Breast epithelium (tissue), 4 donors: ENCODE results near the gene KIF26B. TPM values are rescaled to one million over a fixed set of nuclear protein-coding genes. Genes with fewer than 3 reads are reported as not detected.

ENCODE experiments used
- DNase-seq, 2 donors: peaks; one replicate each; pipeline ENCODE4 v3.0.0-alpha.2; 2019; ENCODE audit warnings: low spot score in 2 of 2
- H3K27ac ChIP-seq, 2 donors: fragments of 200-600 bp; sonication (generic) in 1 of 2; one replicate each; pipeline ENCODE4 v1.5.1; 2016 to 2019; ENCODE audit warnings: mild to moderate bottlenecking in 1 of 2
- H3K27me3 ChIP-seq, 2 donors: fragments of 200-600 bp; sonication (generic) in 1 of 2; one replicate each; pipeline versions ENCODE4 v1.5.1 to v1.6.0; 2017 to 2019; ENCODE audit warnings: control low read depth in 1 of 2, mild to moderate bottlenecking in 1 of 2
- H3K36me3 ChIP-seq: fragments of 200-600 bp; one replicate; pipeline ENCODE4 v1.5.1; 2019
- H3K4me1 ChIP-seq, 2 donors: fragments of 200-600 bp; sonication (generic); one replicate each; pipeline ENCODE4 v1.5.1; 2016 to 2019; ENCODE audit warnings: control low read depth in 1 of 2
- H3K4me3 ChIP-seq, 3 donors: fragments of 200-600 bp; sonication (generic); 1 replicate in 2 of 3; 2 replicates in 1 of 3; pipeline ENCODE4 v1.5.1; 2016 to 2019; ENCODE audit warnings: mild to moderate bottlenecking in 3 of 3, moderate library complexity in 2 of 3
- H3K9me3 ChIP-seq, 2 donors: fragments of 200-600 bp; sonication (generic) in 1 of 2; one replicate each; pipeline ENCODE4 v1.5.1; 2016 to 2019; ENCODE audit warnings: control low read depth in 1 of 2
- POLR2A ChIP-seq: fragments of 450-650 bp; IDR thresholded peaks from one replicate; pipeline ENCODE4 v1.6.1; 2016; ENCODE audit warnings: antibody characterized with exemption, mild to moderate bottlenecking, moderate library complexity
- POLR2AphosphoS5 ChIP-seq, 3 donors: sonication (generic); formaldehyde crosslinking; IDR thresholded peaks; one replicate each; pipeline ENCODE4 v1.6.1; 2017; ENCODE audit warnings: antibody characterized with exemption in 3 of 3
- intact Hi-C: fragments of 100-400 bp; cut with DNase I; formaldehyde crosslinking; loops from one replicate; pipeline ENCODE4 v1.15.1; 2023; ENCODE audit warnings: low total_unique reads
- total RNA-seq, 3 donors: library from RNA; depleted of rRNA; stranded (reverse); fragments of >200 nt; gene quantifications; one replicate each; pipeline ENCODE4 v1.1.0, GENCODE V29; 2016
- TF ChIP-seq, protein P1 (sequence below), 3 donors: fragments of 450-650 bp; IDR thresholded peaks; one replicate each; pipeline ENCODE4 v1.5.1; 2016 to 2017; ENCODE audit warnings: antibody characterized with exemption in 3 of 3, mild to moderate bottlenecking in 3 of 3, moderate library complexity in 3 of 3

Gene KIF26B
- total RNA-seq, 3 donors from 2014 or later: 0.32 to 1.0 (median 0.33) TPM

DNA sequence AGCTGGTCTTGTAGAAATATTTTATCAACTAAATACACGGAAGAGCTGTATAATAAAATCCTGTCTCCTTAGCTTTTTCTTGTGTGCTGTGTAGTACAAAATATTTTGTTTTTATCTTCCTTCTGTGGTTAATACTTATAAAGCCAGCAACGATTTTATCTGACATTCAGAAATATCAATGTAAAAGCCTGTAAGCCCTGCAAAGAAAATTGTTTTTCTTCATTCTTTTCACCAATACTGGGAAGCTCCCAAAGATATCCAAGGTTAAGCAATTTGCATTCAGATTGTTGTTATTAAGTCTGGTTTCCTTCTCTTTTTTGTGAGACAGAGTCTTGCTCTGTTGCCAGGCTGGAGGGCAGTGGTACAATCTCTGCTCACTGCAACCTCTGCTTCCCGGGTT, 38.0 kb upstream of the KIF26B start:
- Histone ChIP-seq H3K27me3 (no peaks in the 10 kb centered on the region), H3K27ac (no peak overlapping the region), H3K4me1 (no peaks in the 10 kb centered on the region), H3K4me3 (no peak overlapping the region), H3K36me3 (no peaks in the 10 kb centered on the region), H3K9me3 (no peaks in the 10 kb centered on the region)
- no peak for TF ChIP-seq POLR2AphosphoS5 (IDR thresholded peaks at IDR 0.05)
- TF ChIP-seq POLR2A: no peak
- TF ChIP-seq, protein P1, sequence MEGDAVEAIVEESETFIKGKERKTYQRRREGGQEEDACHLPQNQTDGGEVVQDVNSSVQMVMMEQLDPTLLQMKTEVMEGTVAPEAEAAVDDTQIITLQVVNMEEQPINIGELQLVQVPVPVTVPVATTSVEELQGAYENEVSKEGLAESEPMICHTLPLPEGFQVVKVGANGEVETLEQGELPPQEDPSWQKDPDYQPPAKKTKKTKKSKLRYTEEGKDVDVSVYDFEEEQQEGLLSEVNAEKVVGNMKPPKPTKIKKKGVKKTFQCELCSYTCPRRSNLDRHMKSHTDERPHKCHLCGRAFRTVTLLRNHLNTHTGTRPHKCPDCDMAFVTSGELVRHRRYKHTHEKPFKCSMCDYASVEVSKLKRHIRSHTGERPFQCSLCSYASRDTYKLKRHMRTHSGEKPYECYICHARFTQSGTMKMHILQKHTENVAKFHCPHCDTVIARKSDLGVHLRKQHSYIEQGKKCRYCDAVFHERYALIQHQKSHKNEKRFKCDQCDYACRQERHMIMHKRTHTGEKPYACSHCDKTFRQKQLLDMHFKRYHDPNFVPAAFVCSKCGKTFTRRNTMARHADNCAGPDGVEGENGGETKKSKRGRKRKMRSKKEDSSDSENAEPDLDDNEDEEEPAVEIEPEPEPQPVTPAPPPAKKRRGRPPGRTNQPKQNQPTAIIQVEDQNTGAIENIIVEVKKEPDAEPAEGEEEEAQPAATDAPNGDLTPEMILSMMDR (IDR thresholded peaks at IDR 0.05): no peak
- DNase-seq: no peak
- intact Hi-C loops: no loop called here

DNA sequence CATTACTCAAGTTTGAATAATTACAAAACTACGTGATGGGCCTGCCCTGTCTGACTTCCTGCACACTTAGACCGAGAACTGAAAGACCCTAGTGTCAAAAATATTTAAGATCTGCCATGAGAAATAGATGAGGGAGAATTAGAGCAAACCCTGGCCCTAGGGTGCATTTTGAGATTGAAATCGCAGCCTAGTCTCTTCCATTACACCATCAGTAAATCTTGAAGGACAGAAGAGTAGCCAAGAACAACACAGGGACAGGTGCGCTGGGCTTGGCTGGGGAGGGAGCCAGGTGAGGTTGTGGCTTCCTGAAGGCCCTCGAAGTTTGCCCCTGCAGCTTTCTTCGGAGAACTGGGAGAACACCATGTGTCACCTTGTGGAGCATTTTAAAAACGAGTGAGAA, 36.7 kb upstream of the KIF26B start:
- H3K4me1 ChIP-seq: no peaks in the 10 kb centered on the region
- H3K27me3 ChIP-seq: no peaks in the 10 kb centered on the region
- DNase-seq: peak in 1 of 2 donors; percentile 60
- TF ChIP-seq, protein P1 (IDR thresholded peaks at IDR 0.05): no peak
- H3K4me3 ChIP-seq: no peak overlapping the region
- no peak overlapping the region for H3K27ac ChIP-seq
- intact Hi-C loops: no loop called here
- H3K36me3 ChIP-seq: no peaks in the 10 kb centered on the region
- H3K9me3 ChIP-seq: no peaks in the 10 kb centered on the region

GRCh38 chr1:245118806-245119205, 36.0 kb upstream of the KIF26B start:
- intact Hi-C loops: no loop called here
- H3K4me3 ChIP-seq: no peak overlapping the region
- TF ChIP-seq, protein P1 (IDR thresholded peaks at IDR 0.05): no peak
- TF ChIP-seq POLR2AphosphoS5 (IDR thresholded peaks at IDR 0.05) (no peak), POLR2A (no peak)
- no peak for DNase-seq
- H3K27me3 ChIP-seq: no peaks in the 10 kb centered on the region
- H3K27ac ChIP-seq: no peak overlapping the region
- H3K9me3 ChIP-seq: no peaks in the 10 kb centered on the region
- H3K36me3 ChIP-seq: no peaks in the 10 kb centered on the region
- no peaks in the 10 kb centered on the region for H3K4me1 ChIP-seq

DNA sequence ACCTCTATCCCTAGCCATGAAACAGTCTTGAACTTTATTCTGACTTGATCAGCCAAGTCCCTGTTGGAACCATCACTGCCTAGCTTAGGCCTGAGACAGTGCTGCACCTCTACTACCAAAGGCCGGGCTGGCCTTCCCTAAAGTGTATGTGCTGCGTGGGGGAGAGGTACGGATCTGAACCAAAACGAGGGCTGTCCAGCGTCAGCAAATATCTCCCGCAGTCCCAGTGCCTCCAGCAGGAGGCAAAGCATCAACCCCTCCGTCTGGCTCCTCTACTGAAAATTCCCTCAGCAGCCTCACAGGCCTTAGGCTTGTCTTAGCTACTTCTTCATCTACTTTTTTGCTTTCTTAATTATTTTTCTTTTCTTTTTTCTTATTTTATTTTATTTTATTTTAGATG, 33.3 kb upstream of the KIF26B start:
- H3K36me3 ChIP-seq: no peaks in the 10 kb centered on the region
- intact Hi-C loops: no loop called here
- TF ChIP-seq POLR2AphosphoS5 (IDR thresholded peaks at IDR 0.05) (no peak), POLR2A (no peak)
- TF ChIP-seq, protein P1 (IDR thresholded peaks at IDR 0.05): no peak
- H3K27me3 ChIP-seq: no peaks in the 10 kb centered on the region
- no peaks in the 10 kb centered on the region for H3K4me1 ChIP-seq
- DNase-seq: no peak
- no peaks in the 10 kb centered on the region for H3K9me3 ChIP-seq
- H3K4me3 ChIP-seq: no peak overlapping the region
- no peak overlapping the region for H3K27ac ChIP-seq

GRCh38 chr1:245124241-245124640, 30.5 kb upstream of the KIF26B start:
- Histone ChIP-seq H3K27ac (no peak overlapping the region), H3K4me3 (no peak overlapping the region), H3K9me3 (no peaks in the 10 kb centered on the region), H3K4me1 (no peaks in the 10 kb centered on the region), H3K27me3 (no peaks in the 10 kb centered on the region), H3K36me3 (no peaks in the 10 kb centered on the region)
- intact Hi-C loops: no loop called here
- DNase-seq: no peak
- TF ChIP-seq POLR2A: no peak
- no peak for TF ChIP-seq POLR2AphosphoS5 (IDR thresholded peaks at IDR 0.05)
- TF ChIP-seq, protein P1 (IDR thresholded peaks at IDR 0.05): no peak
